Astrocyte (in vitro differentiated cells and primary cell): ENCODE measurements around the gene TPRX1. TPM values are rescaled to one million over a fixed set of nuclear protein-coding genes. Genes with fewer than 3 reads are reported as not detected.

Experiments used
- DNase-seq: peaks from one replicate; pipeline ENCODE4 v3.0.0-alpha.2; 2010; ENCODE audit warnings: low read depth
- FAIRE-seq: peaks from 2 replicates; lab custom pipeline; 2011; peaks lifted over from hg19 to GRCh38; lab: Jason Lieb, UNC
- H2AFZ ChIP-seq: 2 replicates; pipeline ENCODE4 v1.6.0; 2012; ENCODE audit warnings: low read depth, low read length, inconsistent platforms
- H3K27ac ChIP-seq: 2 replicates; pipeline ENCODE4 v1.5.1; 2011; ENCODE audit warnings: low read depth, low read length, inconsistent platforms
- H3K27me3 ChIP-seq: 2 replicates; pipeline ENCODE4 v1.6.0; 2011; ENCODE audit warnings: low read length, inconsistent platforms; ENCODE audit not compliant: insufficient read depth
- H3K36me3 ChIP-seq: 2 replicates; pipeline ENCODE4 v1.5.1; 2011; ENCODE audit warnings: low read length, inconsistent platforms; ENCODE audit not compliant: insufficient read depth
- H3K4me1 ChIP-seq: 2 replicates; pipeline ENCODE4 v1.5.1; 2011; ENCODE audit warnings: low read length, inconsistent platforms; ENCODE audit not compliant: insufficient read depth
- H3K4me2 ChIP-seq: 2 replicates; pipeline ENCODE4 v1.6.0; 2012; ENCODE audit warnings: low read length, inconsistent platforms
- H3K4me3 ChIP-seq: 2 replicates; pipeline ENCODE4 v1.5.1; 2011; ENCODE audit warnings: low read depth, mild to moderate bottlenecking, low read length, inconsistent platforms; ENCODE audit not compliant: insufficient read depth
- H3K79me2 ChIP-seq: 2 replicates; pipeline ENCODE4 v1.6.0; 2012; ENCODE audit warnings: mild to moderate bottlenecking, low read length, inconsistent platforms; ENCODE audit not compliant: insufficient read depth
- H3K9ac ChIP-seq: 2 replicates; pipeline ENCODE4 v1.6.0; 2012; ENCODE audit warnings: mild to moderate bottlenecking, low read length, inconsistent platforms
- H3K9me3 ChIP-seq: 2 replicates; pipeline ENCODE4 v1.5.1; 2012; ENCODE audit warnings: low read depth, mild to moderate bottlenecking, low read length, inconsistent platforms; ENCODE audit not compliant: insufficient read depth
- H4K20me1 ChIP-seq: 2 replicates; pipeline ENCODE4 v1.6.0; 2012; ENCODE audit warnings: low read length, inconsistent platforms; ENCODE audit not compliant: insufficient read depth
- H3K27ac Mint-ChIP-seq: one replicate; pipeline ENCODE4 v1.8.0; 2021; ENCODE audit warnings: mild to moderate bottlenecking, mixed read lengths; ENCODE audit not compliant: unreplicated experiment
- H3K27me3 Mint-ChIP-seq: one replicate; pipeline ENCODE4 v1.8.0; 2021; ENCODE audit warnings: low read depth, mixed read lengths; ENCODE audit not compliant: unreplicated experiment
- H3K36me3 Mint-ChIP-seq: one replicate; pipeline ENCODE4 v1.8.0; 2021; ENCODE audit warnings: low read depth, mixed read lengths; ENCODE audit not compliant: unreplicated experiment
- H3K4me1 Mint-ChIP-seq: one replicate; pipeline ENCODE4 v1.8.0; 2021; ENCODE audit warnings: low read depth, mixed read lengths; ENCODE audit not compliant: unreplicated experiment
- H3K4me3 Mint-ChIP-seq: one replicate; pipeline ENCODE4 v1.8.0; 2021; ENCODE audit warnings: mild to moderate bottlenecking, moderate library complexity, mixed read lengths; ENCODE audit not compliant: unreplicated experiment
- H3K9me3 Mint-ChIP-seq: one replicate; pipeline ENCODE4 v1.8.0; 2021; ENCODE audit warnings: mild to moderate bottlenecking, mixed read lengths; ENCODE audit not compliant: unreplicated experiment
- CTCF ChIP-seq: IDR thresholded peaks from 2 replicates; pipeline ENCODE4 v1.5.1; 2011; ENCODE audit warnings: low read depth, mild to moderate bottlenecking, inconsistent platforms, low read length, moderate library complexity; ENCODE audit not compliant: insufficient read depth
- EZH2 ChIP-seq: IDR thresholded peaks from 2 replicates; pipeline ENCODE4 v1.6.1; 2012; ENCODE audit warnings: mild to moderate bottlenecking, low read length, inconsistent platforms; ENCODE audit not compliant: insufficient read depth
- total RNA-seq: library from RNA; stranded (reverse); gene quantifications from 2 replicates; pipeline ENCODE4 v1.2.1, GENCODE V29; 2021

Gene TPRX1
- total RNA-seq, 1 donor from 2014 or later: not detected

- no peak overlapping the region for H3K4me3 ChIP-seq
- FAIRE-seq (no peak), DNase-seq (no peak)
- H3K27ac ChIP-seq: no peak overlapping the region
- peaks cover 27% of the 10 kb centered on the region for H4K20me1 ChIP-seq
- H3K36me3 ChIP-seq: peaks cover 8% of the 10 kb centered on the region
- H3K4me2 ChIP-seq: no peak overlapping the region
- no peak overlapping the region for H2AFZ ChIP-seq
- Mint-ChIP-seq H3K9me3 (peaks cover 2% of the 10 kb centered on the region), H3K36me3 (peaks cover 24% of the 10 kb centered on the region), H3K4me1 (peaks cover 7% of the 10 kb centered on the region), H3K4me3 (no peak overlapping the region), H3K27ac (no peak overlapping the region), H3K27me3 (no peaks in the 10 kb centered on the region)
- no peaks in the 10 kb centered on the region for H3K9me3 ChIP-seq
- no peaks in the 10 kb centered on the region for H3K4me1 ChIP-seq
- H3K9ac ChIP-seq: no peak overlapping the region
- peaks cover 1% of the 10 kb centered on the region for H3K27me3 ChIP-seq
- TF ChIP-seq EZH2 (no peak), CTCF (no peak)
- H3K79me2 ChIP-seq: no peaks in the 10 kb centered on the region
These were observed 42.8 kb downstream of the TPRX1 start for GRCh38 chr19:47761566-47761965.

- H3K4me3 Mint-ChIP-seq: no peak overlapping the region
- DNase-seq (no peak), FAIRE-seq (no peak)
- H4K20me1 ChIP-seq: peaks cover 27% of the 10 kb centered on the region
- no peak overlapping the region for H3K4me3 ChIP-seq
- H3K27me3 Mint-ChIP-seq: no peaks in the 10 kb centered on the region
- H2AFZ ChIP-seq: no peak overlapping the region
- H3K36me3 Mint-ChIP-seq: peaks cover 24% of the 10 kb centered on the region
- H3K79me2 ChIP-seq: no peaks in the 10 kb centered on the region
- H3K9ac ChIP-seq: no peak overlapping the region
- H3K9me3 ChIP-seq: no peaks in the 10 kb centered on the region
- H3K27me3 ChIP-seq: no peaks in the 10 kb centered on the region
- peaks cover 8% of the 10 kb centered on the region for H3K36me3 ChIP-seq
- no peak for TF ChIP-seq EZH2
- TF ChIP-seq CTCF: no peak
- peaks cover 2% of the 10 kb centered on the region for H3K9me3 Mint-ChIP-seq
- no peaks in the 10 kb centered on the region for H3K4me1 ChIP-seq
- no peak overlapping the region for H3K27ac ChIP-seq
- H3K4me2 ChIP-seq: no peak overlapping the region
- H3K4me1 Mint-ChIP-seq: peaks cover 4% of the 10 kb centered on the region
- no peak overlapping the region for H3K27ac Mint-ChIP-seq
These were observed 43.7 kb downstream of the TPRX1 start for GRCh38 chr19:47760632-47760999.

- Histone ChIP-seq H3K36me3 (peaks cover 11% of the 10 kb centered on the region), H3K27me3 (no peaks in the 10 kb centered on the region), H3K9ac (no peak overlapping the region), H3K4me3 (no peak overlapping the region), H3K4me1 (no peaks in the 10 kb centered on the region), H3K4me2 (no peak overlapping the region), H3K27ac (no peak overlapping the region), H3K9me3 (no peaks in the 10 kb centered on the region), H2AFZ (no peak overlapping the region), H3K79me2 (no peaks in the 10 kb centered on the region), H4K20me1 (peaks cover 28% of the 10 kb centered on the region)
- no peak for DNase-seq
- Mint-ChIP-seq H3K9me3 (peaks cover 2% of the 10 kb centered on the region), H3K27ac (no peak overlapping the region), H3K27me3 (no peaks in the 10 kb centered on the region), H3K4me3 (no peak overlapping the region), H3K36me3 (peaks cover 24% of the 10 kb centered on the region), H3K4me1 (no peaks in the 10 kb centered on the region)
- no peak for TF ChIP-seq CTCF
- TF ChIP-seq EZH2: no peak
- FAIRE-seq: no peak
These were observed 45.9 kb downstream of the TPRX1 start for GRCh38 chr19:47758443-47758804.
